Epithelial cell of esophagus (primary cell): Measurements from ENCODE around the gene ERP27.

Experiments used
- DNase-seq: peaks from one replicate; pipeline ENCODE4 v3.0.0; 2010; ENCODE audit warnings: low read depth
- H3K4me3 ChIP-seq: 2 replicates; pipeline ENCODE4 v1.5.1; 2011; ENCODE audit warnings: mild to moderate bottlenecking, low read length, control low read depth
- TF ChIP-seq, protein P1 (sequence below): IDR thresholded peaks from 2 replicates; pipeline ENCODE4 v1.5.1; 2011; ENCODE audit warnings: low read depth, mild to moderate bottlenecking, low read length, control low read depth, inconsistent platforms; ENCODE audit not compliant: insufficient read depth; ENCODE audit errors: missing control alignments

Gene ERP27

DNA sequence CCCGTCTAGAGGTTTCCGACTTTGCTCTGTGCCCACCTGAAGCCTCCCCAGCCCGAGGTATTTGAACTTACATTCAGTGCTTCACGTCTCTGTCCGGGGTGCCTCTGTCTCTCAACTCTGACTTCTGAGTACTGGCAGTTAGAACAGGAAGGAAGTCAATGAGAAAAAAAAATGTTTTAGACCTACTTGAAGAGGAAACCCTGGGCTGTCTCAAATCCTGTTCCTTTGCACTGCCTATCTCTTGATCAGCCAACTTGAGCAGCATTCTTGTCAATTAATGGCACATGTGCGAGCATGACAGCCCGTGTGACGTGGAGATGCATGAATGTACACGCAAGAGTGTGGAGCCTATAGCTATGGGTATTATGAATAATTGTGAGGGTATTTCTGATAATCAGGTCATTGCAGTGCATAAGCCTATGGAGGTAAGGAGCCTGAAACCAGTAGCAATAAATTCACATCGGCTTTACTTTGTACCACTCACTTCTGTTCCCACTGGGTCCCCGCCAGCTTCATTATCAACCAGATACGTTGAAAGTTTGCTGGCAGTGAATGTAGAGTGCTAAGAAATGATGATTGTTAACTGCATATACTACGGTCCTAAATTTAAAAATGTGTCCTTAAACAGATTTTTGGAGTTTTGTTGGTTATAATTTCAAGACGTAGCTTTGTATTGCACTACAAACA, 23.3 kb upstream of the ERP27 start, which contains the start of gene ARHGDIB:
Gene ARHGDIB (minus strand): TSS at position 136 of the 687 bp plus-strand sequence. CDS start 10,889 bp downstream, outside the sequence.
- TF ChIP-seq, protein P1, sequence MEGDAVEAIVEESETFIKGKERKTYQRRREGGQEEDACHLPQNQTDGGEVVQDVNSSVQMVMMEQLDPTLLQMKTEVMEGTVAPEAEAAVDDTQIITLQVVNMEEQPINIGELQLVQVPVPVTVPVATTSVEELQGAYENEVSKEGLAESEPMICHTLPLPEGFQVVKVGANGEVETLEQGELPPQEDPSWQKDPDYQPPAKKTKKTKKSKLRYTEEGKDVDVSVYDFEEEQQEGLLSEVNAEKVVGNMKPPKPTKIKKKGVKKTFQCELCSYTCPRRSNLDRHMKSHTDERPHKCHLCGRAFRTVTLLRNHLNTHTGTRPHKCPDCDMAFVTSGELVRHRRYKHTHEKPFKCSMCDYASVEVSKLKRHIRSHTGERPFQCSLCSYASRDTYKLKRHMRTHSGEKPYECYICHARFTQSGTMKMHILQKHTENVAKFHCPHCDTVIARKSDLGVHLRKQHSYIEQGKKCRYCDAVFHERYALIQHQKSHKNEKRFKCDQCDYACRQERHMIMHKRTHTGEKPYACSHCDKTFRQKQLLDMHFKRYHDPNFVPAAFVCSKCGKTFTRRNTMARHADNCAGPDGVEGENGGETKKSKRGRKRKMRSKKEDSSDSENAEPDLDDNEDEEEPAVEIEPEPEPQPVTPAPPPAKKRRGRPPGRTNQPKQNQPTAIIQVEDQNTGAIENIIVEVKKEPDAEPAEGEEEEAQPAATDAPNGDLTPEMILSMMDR = no peak
- DNase-seq = peak; percentile 78
- no peak within 1 kb of the TSS for H3K4me3 ChIP-seq

DNA sequence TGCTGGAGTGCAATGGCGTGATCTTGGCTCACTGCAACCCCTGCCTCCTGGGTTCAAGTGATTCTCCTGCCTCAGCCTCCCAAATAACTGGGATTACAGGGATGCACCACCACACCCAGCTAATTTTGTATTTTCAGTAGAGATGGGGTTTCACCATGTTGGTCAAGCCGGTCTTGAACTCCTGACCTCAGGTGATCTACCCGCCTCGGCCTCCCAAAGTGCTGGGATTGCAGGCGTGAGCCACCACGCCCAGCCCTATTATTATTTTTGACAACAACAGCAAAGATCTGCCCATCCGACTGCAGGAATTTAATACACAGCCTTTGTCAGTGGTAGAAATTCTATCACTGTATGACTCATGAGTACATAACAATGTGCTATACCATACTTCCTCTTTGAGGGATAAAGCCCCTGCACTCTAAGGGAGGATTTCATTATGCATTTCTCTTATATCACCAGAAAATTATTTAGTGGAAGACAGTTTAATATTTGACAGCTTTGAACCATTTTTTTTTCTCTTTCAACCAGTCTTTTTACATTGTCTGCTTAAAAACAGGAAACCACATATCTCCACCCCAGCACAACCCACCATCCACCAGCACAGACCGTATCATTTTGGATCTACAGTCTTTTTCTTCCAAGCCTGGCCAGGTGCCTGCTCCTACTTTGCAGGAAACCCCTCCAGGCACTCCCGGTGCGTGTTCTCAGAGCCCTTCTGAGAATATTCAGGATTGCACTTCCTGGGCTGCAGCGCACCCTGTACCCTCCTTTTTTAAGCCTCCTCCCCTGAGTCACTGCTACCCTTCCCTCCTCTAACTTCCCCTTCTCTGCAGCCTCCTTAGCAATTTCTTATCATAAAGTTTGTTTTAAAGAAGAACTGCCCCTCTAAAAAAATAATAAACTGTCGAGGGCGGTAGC, 22.5 kb upstream of the ERP27 start:
- peak; percentile 65 for DNase-seq
- H3K4me3 ChIP-seq = no peak overlapping the region

DNA sequence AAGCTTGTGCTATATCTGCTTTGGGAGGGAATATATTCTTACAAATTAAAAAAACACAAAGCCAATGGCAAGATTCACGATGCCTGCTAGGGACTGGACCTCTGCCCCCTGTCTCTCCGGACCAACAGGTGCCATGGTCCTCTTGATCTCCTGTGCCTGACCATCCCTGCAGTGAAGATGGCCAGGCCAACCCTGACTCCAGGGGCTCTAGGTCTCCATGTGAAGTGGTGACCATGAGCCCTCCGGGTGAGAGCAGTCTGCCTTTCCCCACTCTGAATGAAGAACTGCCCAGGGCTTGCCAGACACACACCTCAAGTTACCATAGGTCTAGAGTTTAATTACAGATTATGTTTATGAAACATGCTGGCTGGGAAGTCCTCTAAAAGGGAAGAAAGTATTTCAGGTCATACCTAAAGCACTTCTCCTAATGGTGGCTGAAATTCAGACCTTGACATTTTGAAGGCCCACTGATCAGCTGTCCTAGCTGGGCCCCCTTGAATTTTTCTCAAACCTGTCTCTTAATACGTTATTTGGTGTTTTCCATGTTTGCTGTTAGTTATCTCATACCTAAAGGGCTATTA, 21.7 kb upstream of the ERP27 start:
- no peak overlapping the region for H3K4me3 ChIP-seq
- DNase-seq = no peak
- TF ChIP-seq, protein P1 = no peak

More for the DNA sequence above, 22.5 kb upstream of the ERP27 start:
- TF ChIP-seq, protein P1 = no peak

DNA sequence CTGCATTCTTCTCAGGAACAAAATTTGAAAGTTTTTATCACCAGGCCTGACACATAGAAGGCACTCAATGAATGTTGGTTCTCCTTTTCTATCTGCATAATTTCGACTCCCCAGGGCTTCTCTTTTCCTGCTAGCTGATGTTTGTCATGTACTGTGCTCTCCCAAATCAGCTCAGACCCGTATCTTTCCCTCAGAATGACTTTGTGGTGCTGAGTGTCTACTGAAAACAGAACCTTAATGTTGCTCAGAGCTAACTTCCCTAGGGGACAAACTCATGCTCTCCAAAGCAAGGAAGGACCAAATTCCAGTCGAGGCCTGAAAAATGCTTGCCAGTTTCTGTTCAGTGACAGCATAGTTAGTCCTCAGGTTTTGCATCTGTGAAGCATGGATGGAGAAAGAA, 21.1 kb upstream of the ERP27 start:
- no peak overlapping the region for H3K4me3 ChIP-seq
- no peak for DNase-seq
- TF ChIP-seq, protein P1 = no peak

DNA sequence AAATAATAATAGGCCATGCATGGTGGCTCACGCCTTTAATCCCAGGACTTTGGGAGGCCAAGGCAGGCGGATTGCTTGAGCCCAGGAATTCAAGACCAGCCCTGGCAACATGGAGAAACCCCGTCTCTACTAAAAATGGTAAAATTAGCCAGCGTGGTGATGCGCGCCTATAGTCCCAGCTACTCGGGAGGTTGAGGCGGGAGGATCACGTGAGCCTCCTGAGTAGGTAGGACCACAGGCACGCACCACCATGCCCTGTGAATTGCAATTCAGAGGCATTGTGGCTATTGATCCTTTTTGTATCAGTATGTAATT, 20.7 kb upstream of the ERP27 start:
- no peak overlapping the region for H3K4me3 ChIP-seq
- TF ChIP-seq, protein P1 = no peak
- DNase-seq = no peak

DNA sequence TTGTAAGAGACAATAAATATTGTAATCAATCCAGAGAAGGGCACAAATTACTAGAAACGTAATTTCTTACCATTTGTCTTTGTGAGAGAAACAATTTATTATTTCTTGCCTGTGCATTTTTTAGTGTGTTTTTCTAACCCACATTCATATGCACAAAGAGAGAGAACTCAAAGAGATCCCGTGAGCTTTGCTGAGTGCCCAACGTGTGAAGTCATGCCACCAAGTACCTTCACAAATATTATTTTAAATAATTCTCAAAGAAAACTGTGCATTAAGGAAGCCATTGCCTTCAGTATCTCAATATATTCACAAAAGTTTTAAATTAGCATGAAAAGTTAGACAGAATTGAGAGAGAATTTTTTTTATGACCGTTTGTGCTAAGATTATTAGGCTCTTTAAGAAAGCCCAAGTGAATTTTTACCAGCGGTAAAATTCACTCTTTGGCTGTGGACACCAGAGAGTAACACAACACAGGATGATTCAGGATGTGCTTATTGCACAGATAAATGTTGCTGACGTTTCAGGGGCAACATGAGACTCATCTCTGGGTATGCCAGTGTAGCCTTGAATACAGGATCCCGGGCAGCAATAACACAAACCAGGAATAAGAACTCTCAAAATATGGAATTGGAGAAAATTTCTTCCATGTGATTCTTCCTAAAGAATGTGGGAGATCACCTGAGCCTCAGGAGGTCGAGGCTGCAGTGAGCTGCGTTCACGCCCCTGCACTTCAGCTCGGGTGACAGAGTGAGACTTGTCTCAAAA, 20.2 kb upstream of the ERP27 start:
- TF ChIP-seq, protein P1 = no peak
- DNase-seq = no peak

More for the DNA sequence above, 20.2 kb upstream of the ERP27 start:
- H3K4me3 ChIP-seq = no peak overlapping the region
